BJ (cell line): ENCODE measurements around the gene SLC30A1. TPM values are rescaled to one million over a fixed set of nuclear protein-coding genes. Genes with fewer than 3 reads are reported as not detected.

Source experiments
- CTCF ChIA-PET: fragments of 350-600 bp; formaldehyde crosslinking; extraction: SDS; loops from one replicate; lab custom pipeline; 2021; ENCODE audit warnings: antibody characterized with exemption, inconsistent platforms; lab: Yijun Ruan, JAX
- POLR2A ChIA-PET: fragments of 300-600 bp; sonication (Branson Sonifier 250); formaldehyde crosslinking; extraction: SDS; loops from one replicate; lab custom pipeline; 2021; ENCODE audit warnings: antibody characterized with exemption; lab: Charles Lee
- DNase-seq: peaks from one replicate; pipeline ENCODE4 v3.0.0-alpha.2; 2011; ENCODE audit warnings: low read depth
- H3K27me3 ChIP-seq: 2 replicates; pipeline ENCODE4 v1.6.0; 2011; ENCODE audit warnings: low read length; ENCODE audit not compliant: control insufficient read depth, insufficient read depth
- H3K36me3 ChIP-seq: 2 replicates; pipeline ENCODE4 v1.5.1; 2011; ENCODE audit warnings: low read length; ENCODE audit not compliant: control insufficient read depth, insufficient read depth
- H3K4me3 ChIP-seq: 2 replicates; pipeline ENCODE4 v1.5.1; 2011; ENCODE audit warnings: low read depth, mild to moderate bottlenecking, control low read depth, low read length
- CTCF ChIP-seq: IDR thresholded peaks from 2 replicates; pipeline ENCODE4 v1.5.1; 2011; ENCODE audit warnings: low read depth, mild to moderate bottlenecking, control low read depth, inconsistent platforms, low read length, moderate library complexity; ENCODE audit not compliant: insufficient read depth
- polyA plus RNA-seq: library from polyadenylated mRNA; depleted of rRNA; stranded (reverse); fragments of >200 nt; gene quantifications from 2 replicates; pipeline ENCODE4 v1.2.3, GENCODE V29; 2011

SLC30A1 gene
- polyA plus RNA-seq, 1 experiment, result 5.8 TPM

- Histone ChIP-seq H3K4me3 (no peak overlapping the region), H3K36me3 (no peaks in the 10 kb centered on the region), H3K27me3 (0 out of 2 replicates have a peak, but pooled peaks cover 2% of the 10 kb centered on the region)
- no peak for DNase-seq
- ChIA-PET CTCF (no interaction called here), POLR2A (no interaction called here)
- no peak for TF ChIP-seq CTCF
Measured at GRCh38 chr1:211564084-211564483, 14.9 kb downstream of the SLC30A1 start.

DNA sequence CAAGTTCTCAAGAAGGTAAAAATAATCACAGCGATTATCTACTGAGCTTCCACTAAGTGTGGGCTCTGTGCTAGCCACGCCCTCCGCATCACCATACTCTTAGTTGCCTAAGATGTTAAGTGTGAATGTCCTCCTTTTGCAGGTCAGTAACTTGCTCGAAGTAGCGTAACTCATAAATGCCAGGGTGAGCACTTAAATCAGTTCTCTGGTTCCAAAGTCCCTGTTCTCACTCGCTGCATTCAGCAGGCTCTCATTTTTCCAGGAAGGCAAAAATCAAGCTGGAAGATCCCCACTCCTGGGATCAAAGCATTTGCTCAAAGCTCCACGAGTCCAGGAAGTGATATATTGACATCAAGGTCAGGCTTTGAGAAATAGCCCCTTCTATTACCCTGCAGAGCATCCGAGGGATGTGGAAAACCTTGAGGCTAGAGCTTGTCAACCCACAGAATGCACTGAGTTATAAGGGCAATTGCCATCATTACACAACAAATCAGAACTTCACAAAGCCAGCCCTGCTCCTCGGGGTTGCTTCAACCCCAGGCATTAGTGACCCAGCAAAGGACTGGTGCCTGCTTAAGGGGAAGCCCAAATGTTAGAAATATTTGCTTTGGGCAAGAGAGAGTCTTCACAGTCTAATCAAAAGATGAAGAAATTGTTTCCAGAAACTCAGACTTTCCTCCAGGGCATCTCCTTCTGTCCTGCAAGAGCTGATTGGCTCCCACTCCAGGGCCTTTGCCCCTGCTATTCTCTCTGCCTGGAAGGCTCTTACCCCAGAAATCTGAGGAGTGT, 19.5 kb downstream of the SLC30A1 start:
- DNase-seq, result no peak
- ChIA-PET CTCF (interaction anchor here (0.9 to 1.4 kb wide), 4 partner anchors 9 to 94 kb away, joined by 3 to 5 read pairs (median 3); no protein-coding TSS in a partner anchor), POLR2A (no interaction called here)
- Histone ChIP-seq H3K27me3 (no peaks in the 10 kb centered on the region), H3K36me3 (no peaks in the 10 kb centered on the region), H3K4me3 (no peak overlapping the region)
- TF ChIP-seq CTCF, result no peak

GRCh38 chr1:211557894-211558625, 20.9 kb downstream of the SLC30A1 start:
- Histone ChIP-seq H3K27me3 (peaks cover 3% of the 10 kb centered on the region; the same call in 1 of the 2 replicates), H3K36me3 (no peaks in the 10 kb centered on the region), H3K4me3 (no peak overlapping the region)
- POLR2A ChIA-PET, result no interaction called here
- no peak for DNase-seq
- CTCF ChIA-PET, result interaction anchor here (0.6 kb wide), 1 partner anchor 96 kb away, joined by 3 read pairs; no protein-coding TSS in a partner anchor
- no peak for TF ChIP-seq CTCF

- Histone ChIP-seq H3K36me3 (no peaks in the 10 kb centered on the region), H3K4me3 (no peak overlapping the region), H3K27me3 (peaks cover 6% of the 10 kb centered on the region)
- DNase-seq, result no peak
- CTCF ChIA-PET, result interaction anchor here (1.3 to 1.4 kb wide), 2 partner anchors 9 to 11 kb away, joined by 3 read pairs; no protein-coding TSS in a partner anchor
- POLR2A ChIA-PET, result interaction anchor here (0.6 kb wide), 1 partner anchor 26 kb away, joined by 3 read pairs; no protein-coding TSS in a partner anchor
- no peak for TF ChIP-seq CTCF
Measured at GRCh38 chr1:211553549-211553948, 25.4 kb downstream of the SLC30A1 start.
